Measurements from ENCODE around the gene CDHR2. TPM values are rescaled to one million over a fixed set of nuclear protein-coding genes. Genes with fewer than 3 reads are reported as not detected.
"Not testable (repeated sequence)": the region's sequence is repeated elsewhere in the genome, so short reads cannot be mapped to it uniquely, and the experiment has no call there.

The CDHR2 gene
- total and polyA plus RNA-seq, 2 donors, result not detected

GRCh38 chr5:176577312-176578176 lies 28.4 kb downstream of the CDHR2 start:
- Histone ChIP-seq H3K4me3 (ENCODE audit: low read depth, low read length) (no peak overlapping the region), H3K36me3 (ENCODE audit: insufficient read depth) (no peaks in the 10 kb centered on the region), H3K4me1 (ENCODE audit: insufficient read depth) (no peaks in the 10 kb centered on the region), H3K27ac (ENCODE audit: low read depth) (no peak overlapping the region)
- 80% methylated on average over 36 of the region's 36 CpGs for WGBS
- DNase-seq (ENCODE audit: extremely low spot score), result no peak

GRCh38 chr5:176578391-176578808 lies 29.3 kb downstream of the CDHR2 start:
- no peak for DNase-seq (ENCODE audit: extremely low spot score)
- Histone ChIP-seq H3K4me3 (ENCODE audit: low read depth, low read length) (no peak overlapping the region), H3K27ac (ENCODE audit: low read depth) (no peak overlapping the region), H3K36me3 (ENCODE audit: insufficient read depth) (no peaks in the 10 kb centered on the region), H3K4me1 (ENCODE audit: insufficient read depth) (no peaks in the 10 kb centered on the region)
- WGBS, result 31% methylated on average over 15 of the region's 15 CpGs

GRCh38 chr5:176579323-176579722 lies 30.2 kb downstream of the CDHR2 start:
- 49% methylated on average over 4 of the region's 4 CpGs for WGBS
- Histone ChIP-seq H3K36me3 (ENCODE audit: insufficient read depth) (no peaks in the 10 kb centered on the region), H3K27ac (ENCODE audit: low read depth) (no peak overlapping the region), H3K4me1 (ENCODE audit: insufficient read depth) (no peaks in the 10 kb centered on the region), H3K4me3 (ENCODE audit: low read depth, low read length) (no peak overlapping the region)
- DNase-seq (ENCODE audit: extremely low spot score), result no peak

- H3K36me3 ChIP-seq (ENCODE audit: insufficient read depth), result no peaks in the 10 kb centered on the region
- DNase-seq (ENCODE audit: extremely low spot score), result no peak
- H3K4me1 ChIP-seq (ENCODE audit: insufficient read depth), result no peaks in the 10 kb centered on the region
- 87% methylated on average over 12 of the region's 12 CpGs for WGBS
- no peak overlapping the region for H3K27ac ChIP-seq (ENCODE audit: low read depth)
- H3K4me3 ChIP-seq (ENCODE audit: low read depth, low read length), result no peak overlapping the region
These were observed 32.2 kb downstream of the CDHR2 start for GRCh38 chr5:176581361-176581760.

- no peak overlapping the region for H3K27ac ChIP-seq (ENCODE audit: low read depth)
- H3K36me3 ChIP-seq (ENCODE audit: insufficient read depth), result no peaks in the 10 kb centered on the region
- no peak overlapping the region for H3K4me3 ChIP-seq (ENCODE audit: low read depth, low read length)
- H3K4me1 ChIP-seq (ENCODE audit: insufficient read depth), result no peaks in the 10 kb centered on the region
- DNase-seq (ENCODE audit: extremely low spot score), result no peak
- 81% methylated on average over 4 of the region's 4 CpGs for WGBS
These were observed 33.9 kb downstream of the CDHR2 start for GRCh38 chr5:176583076-176583475.

- Histone ChIP-seq H3K4me1 (ENCODE audit: insufficient read depth) (no peaks in the 10 kb centered on the region), H3K4me3 (ENCODE audit: low read depth, low read length) (no peak overlapping the region), H3K27ac (ENCODE audit: low read depth) (no peak overlapping the region), H3K36me3 (ENCODE audit: insufficient read depth) (no peaks in the 10 kb centered on the region)
- DNase-seq (ENCODE audit: extremely low spot score), result no peak
- WGBS, result 76% methylated on average over 7 of the region's 7 CpGs
These were observed 38.3 kb downstream of the CDHR2 start for GRCh38 chr5:176587398-176587797.

- H3K4me1 ChIP-seq (ENCODE audit: insufficient read depth), result no peaks in the 10 kb centered on the region
- H3K36me3 ChIP-seq (ENCODE audit: insufficient read depth), result no peaks in the 10 kb centered on the region
- no peak overlapping the region for H3K4me3 ChIP-seq (ENCODE audit: low read depth, low read length)
- DNase-seq (ENCODE audit: extremely low spot score), result no peak
- H3K27ac ChIP-seq (ENCODE audit: low read depth), result no peak overlapping the region
These were observed 39.2 kb downstream of the CDHR2 start for GRCh38 chr5:176588297-176588696.

- no peaks in the 10 kb centered on the region for H3K4me1 ChIP-seq (ENCODE audit: insufficient read depth)
- DNase-seq (ENCODE audit: extremely low spot score), result no peak
- H3K27ac ChIP-seq (ENCODE audit: low read depth), result no peak overlapping the region
- H3K4me3 ChIP-seq (ENCODE audit: low read depth, low read length), result no peak overlapping the region
- no peaks in the 10 kb centered on the region for H3K36me3 ChIP-seq (ENCODE audit: insufficient read depth)
- whole genome bisulfite sequencing, result 88% methylated on average over 31 of the region's 31 CpGs
These were observed 40.1 kb downstream of the CDHR2 start for GRCh38 chr5:176589039-176589769.

GRCh38 chr5:176590035-176590717 lies 41.0 kb downstream of the CDHR2 start:
- WGBS, result 81% methylated on average over 17 of the region's 17 CpGs
- Histone ChIP-seq H3K27ac (ENCODE audit: low read depth) (no peak overlapping the region), H3K36me3 (ENCODE audit: insufficient read depth) (no peaks in the 10 kb centered on the region), H3K4me3 (ENCODE audit: low read depth, low read length) (no peak overlapping the region), H3K4me1 (ENCODE audit: insufficient read depth) (no peaks in the 10 kb centered on the region)
- DNase-seq (ENCODE audit: extremely low spot score), result no peak

GRCh38 chr5:176591667-176592066 lies 42.5 kb downstream of the CDHR2 start:
- WGBS, result 58% methylated on average over 2 of the region's 2 CpGs
- H3K36me3 ChIP-seq (ENCODE audit: insufficient read depth), result not testable (repeated sequence)

GRCh38 chr5:176592573-176592972 lies 43.4 kb downstream of the CDHR2 start:
- WGBS, result 97% methylated on average over 3 of the region's 3 CpGs
- Histone ChIP-seq H3K4me3 (ENCODE audit: low read depth, low read length) (no peak overlapping the region), H3K36me3 (ENCODE audit: insufficient read depth) (no peaks in the 10 kb centered on the region), H3K4me1 (ENCODE audit: insufficient read depth) (no peaks in the 10 kb centered on the region), H3K27ac (ENCODE audit: low read depth) (no peak overlapping the region)
- no peak for DNase-seq (ENCODE audit: extremely low spot score)

More at GRCh38 chr5:176591667-176592066, 42.5 kb downstream of the CDHR2 start:
- H3K4me1 ChIP-seq (ENCODE audit: insufficient read depth); DNase-seq (ENCODE audit: extremely low spot score); H3K4me3 ChIP-seq (ENCODE audit: low read depth, low read length); H3K27ac ChIP-seq (ENCODE audit: low read depth): not testable (repeated sequence)

GRCh38 chr5:176593273-176593869 lies 44.2 kb downstream of the CDHR2 start:
- no peak overlapping the region for H3K27ac ChIP-seq (ENCODE audit: low read depth)
- no peak for DNase-seq (ENCODE audit: extremely low spot score)
- H3K36me3 ChIP-seq (ENCODE audit: insufficient read depth), result no peaks in the 10 kb centered on the region
- no peaks in the 10 kb centered on the region for H3K4me1 ChIP-seq (ENCODE audit: insufficient read depth)
- WGBS, result 91% methylated on average over 12 of the region's 12 CpGs
- H3K4me3 ChIP-seq (ENCODE audit: low read depth, low read length), result no peak overlapping the region

- DNase-seq (ENCODE audit: extremely low spot score), result no peak
- no peaks in the 10 kb centered on the region for H3K36me3 ChIP-seq (ENCODE audit: insufficient read depth)
- H3K4me3 ChIP-seq (ENCODE audit: low read depth, low read length), result no peak overlapping the region
- no peak overlapping the region for H3K27ac ChIP-seq (ENCODE audit: low read depth)
- H3K4me1 ChIP-seq (ENCODE audit: insufficient read depth), result no peaks in the 10 kb centered on the region
- 81% methylated on average over 8 of the region's 8 CpGs for WGBS
These were observed 45.4 kb downstream of the CDHR2 start for GRCh38 chr5:176594554-176594953.

Data from urinary bladder (tissue), 4 donors.